RWPE2 (cell line): ENCODE results near the gene FAM131A.
A peak's percentile ranks its signal among the peaks of the same experiment; 100 is the strongest.

Experiments
- ATAC-seq: fragments of 200-7000 bp; cut with Tn5 transposase; 3 replicates; pipeline ENCODE4 v1.9.1; 2021; ENCODE audit warnings: low read depth
- DNase-seq: peaks from one replicate; pipeline ENCODE4 v3.0.0-alpha.2; 2020; ENCODE audit warnings: low spot score
- H3K27ac ChIP-seq: fragments of 450-650 bp; 2 replicates; pipeline ENCODE4 v1.5.1; 2017; ENCODE audit warnings: mild to moderate bottlenecking; ENCODE audit not compliant: poor library complexity, severe bottlenecking
- H3K27me3 ChIP-seq: fragments of 250-450 bp; sonication (Bioruptor Pico); 2 replicates; pipeline ENCODE4 v1.5.1; 2021; ENCODE audit warnings: mild to moderate bottlenecking, moderate library complexity; ENCODE audit not compliant: insufficient read depth, poor library complexity, severe bottlenecking
- H3K36me3 ChIP-seq: fragments of 250-450 bp; sonication (Bioruptor Pico); 2 replicates; pipeline ENCODE4 v1.5.1; 2020; ENCODE audit warnings: low read depth, mild to moderate bottlenecking, moderate library complexity
- H3K4me1 ChIP-seq: fragments of 250-450 bp; sonication (Bioruptor Pico); 2 replicates; pipeline ENCODE4 v1.5.1; 2021; ENCODE audit warnings: mild to moderate bottlenecking, moderate library complexity; ENCODE audit not compliant: insufficient read depth, poor library complexity, severe bottlenecking
- H3K4me3 ChIP-seq: fragments of 250-450 bp; sonication (Bioruptor Pico); 2 replicates; pipeline ENCODE4 v1.5.1; 2021; ENCODE audit warnings: mild to moderate bottlenecking, moderate library complexity; ENCODE audit not compliant: severe bottlenecking
- H3K9me3 ChIP-seq: fragments of 250-450 bp; sonication (Bioruptor Pico); 2 replicates; pipeline ENCODE4 v1.5.1; 2021; ENCODE audit warnings: mild to moderate bottlenecking, moderate library complexity; ENCODE audit not compliant: severe bottlenecking
- TF ChIP-seq, protein P1 (sequence below): fragments of 450-650 bp; IDR thresholded peaks from one replicate; pipeline ENCODE4 v1.5.1; 2017; ENCODE audit warnings: mild to moderate bottlenecking, moderate library complexity; ENCODE audit not compliant: poor library complexity, severe bottlenecking

FAM131A gene

DNA sequence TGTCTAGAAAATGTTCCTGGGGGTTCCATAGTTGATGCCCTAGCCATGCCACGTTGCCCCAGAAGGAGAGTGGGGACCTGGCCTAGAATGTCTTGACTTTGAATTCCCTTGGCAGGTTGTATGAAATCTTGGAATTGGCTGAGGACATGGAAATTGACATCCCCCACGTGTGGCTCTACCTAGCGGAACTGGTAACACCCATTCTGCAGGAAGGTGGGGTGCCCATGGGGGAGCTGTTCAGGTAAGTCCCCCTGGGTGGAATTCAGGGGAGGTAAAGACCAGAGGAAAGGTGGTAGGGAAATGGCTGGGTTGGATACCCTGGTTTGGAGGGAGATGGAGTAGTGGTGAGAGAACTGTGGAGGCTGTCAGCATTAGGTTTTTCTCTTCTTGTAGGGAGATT lies 8.9 kb upstream of the FAM131A start:
- H3K36me3 ChIP-seq = peaks cover 100% of the 10 kb centered on the region

DNA sequence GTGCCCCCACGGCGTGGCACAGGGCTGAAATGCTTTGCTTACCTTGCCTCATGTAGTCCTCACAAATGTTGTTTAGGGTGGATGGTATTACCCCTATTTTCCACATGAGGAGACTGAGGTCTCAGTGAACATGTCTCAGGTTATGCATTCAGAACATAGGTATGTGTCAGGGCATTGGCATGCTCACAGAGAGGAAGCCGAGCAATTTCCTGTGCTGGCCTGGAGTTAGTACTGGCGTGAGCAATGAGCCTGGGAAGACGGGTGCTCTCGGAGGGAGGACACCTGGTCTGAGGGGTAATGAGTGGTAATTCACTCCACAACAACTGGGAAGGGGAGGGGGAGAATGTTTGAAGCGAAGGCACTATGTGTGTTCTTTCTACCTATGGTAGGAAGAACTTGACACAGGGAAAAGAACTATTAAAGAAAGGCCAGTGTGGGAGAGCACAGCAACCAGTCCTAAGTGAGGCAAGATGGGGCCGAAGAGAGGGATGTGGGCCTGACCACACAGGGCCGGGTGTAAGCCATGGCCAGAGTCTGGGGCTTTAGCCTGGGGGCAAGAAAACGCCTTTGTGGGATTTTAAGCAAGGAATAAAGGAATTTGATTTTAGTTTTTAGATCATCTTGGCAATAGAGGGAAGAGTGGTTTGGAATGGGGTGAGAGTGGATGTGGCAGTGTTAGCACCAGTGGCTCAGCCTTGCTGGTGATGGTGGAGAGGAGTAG lies 4.9 kb upstream of the FAM131A start:
- TF ChIP-seq, protein P1, sequence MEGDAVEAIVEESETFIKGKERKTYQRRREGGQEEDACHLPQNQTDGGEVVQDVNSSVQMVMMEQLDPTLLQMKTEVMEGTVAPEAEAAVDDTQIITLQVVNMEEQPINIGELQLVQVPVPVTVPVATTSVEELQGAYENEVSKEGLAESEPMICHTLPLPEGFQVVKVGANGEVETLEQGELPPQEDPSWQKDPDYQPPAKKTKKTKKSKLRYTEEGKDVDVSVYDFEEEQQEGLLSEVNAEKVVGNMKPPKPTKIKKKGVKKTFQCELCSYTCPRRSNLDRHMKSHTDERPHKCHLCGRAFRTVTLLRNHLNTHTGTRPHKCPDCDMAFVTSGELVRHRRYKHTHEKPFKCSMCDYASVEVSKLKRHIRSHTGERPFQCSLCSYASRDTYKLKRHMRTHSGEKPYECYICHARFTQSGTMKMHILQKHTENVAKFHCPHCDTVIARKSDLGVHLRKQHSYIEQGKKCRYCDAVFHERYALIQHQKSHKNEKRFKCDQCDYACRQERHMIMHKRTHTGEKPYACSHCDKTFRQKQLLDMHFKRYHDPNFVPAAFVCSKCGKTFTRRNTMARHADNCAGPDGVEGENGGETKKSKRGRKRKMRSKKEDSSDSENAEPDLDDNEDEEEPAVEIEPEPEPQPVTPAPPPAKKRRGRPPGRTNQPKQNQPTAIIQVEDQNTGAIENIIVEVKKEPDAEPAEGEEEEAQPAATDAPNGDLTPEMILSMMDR = peak; percentile 11
- Histone ChIP-seq H3K4me1 (peaks cover 36% of the 10 kb centered on the region), H3K36me3 (peaks cover 86% of the 10 kb centered on the region), H3K27me3 (no peaks in the 10 kb centered on the region), H3K4me3 (no peak overlapping the region), H3K9me3 (no peaks in the 10 kb centered on the region), H3K27ac (peak overlapping the region; percentile 98)
- ATAC-seq (peak; percentile 81), DNase-seq (peak; percentile 86)

More for the DNA sequence above, 8.9 kb upstream of the FAM131A start:
- TF ChIP-seq, protein P1 = no peak
- H3K4me1 ChIP-seq = peaks cover 18% of the 10 kb centered on the region
- no peaks in the 10 kb centered on the region for H3K27me3 ChIP-seq
- H3K9me3 ChIP-seq = no peaks in the 10 kb centered on the region
- no peak overlapping the region for H3K4me3 ChIP-seq
- H3K27ac ChIP-seq = no peak overlapping the region
- DNase-seq (no peak), ATAC-seq (no peak)

DNA sequence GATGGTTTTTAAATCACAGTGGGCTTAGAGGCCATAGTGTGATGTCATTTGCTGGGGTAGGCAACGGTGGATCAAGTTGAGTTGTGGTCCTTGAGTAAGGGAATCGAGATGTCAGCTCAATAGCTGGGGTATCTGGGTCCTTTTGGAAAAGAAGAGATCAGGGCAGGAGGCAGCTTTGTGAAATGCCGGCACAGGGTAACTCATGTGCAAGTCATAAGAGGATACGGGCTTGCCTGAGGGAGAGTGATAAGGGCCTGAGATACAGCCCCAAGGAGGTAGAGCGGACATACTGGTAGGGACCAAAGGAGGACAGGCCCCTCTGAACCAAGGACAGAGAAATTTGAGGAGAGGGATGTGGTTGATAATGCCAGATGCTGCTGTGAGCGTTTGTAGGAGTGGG lies 4.2 kb upstream of the FAM131A start:
- DNase-seq (no peak), ATAC-seq (no peak)
- peak overlapping the region; percentile 98 for H3K27ac ChIP-seq
- peaks cover 38% of the 10 kb centered on the region for H3K4me1 ChIP-seq
- TF ChIP-seq, protein P1 = no peak
- H3K4me3 ChIP-seq = no peak overlapping the region
- no peaks in the 10 kb centered on the region for H3K27me3 ChIP-seq
- no peaks in the 10 kb centered on the region for H3K9me3 ChIP-seq
- peaks cover 80% of the 10 kb centered on the region for H3K36me3 ChIP-seq

DNA sequence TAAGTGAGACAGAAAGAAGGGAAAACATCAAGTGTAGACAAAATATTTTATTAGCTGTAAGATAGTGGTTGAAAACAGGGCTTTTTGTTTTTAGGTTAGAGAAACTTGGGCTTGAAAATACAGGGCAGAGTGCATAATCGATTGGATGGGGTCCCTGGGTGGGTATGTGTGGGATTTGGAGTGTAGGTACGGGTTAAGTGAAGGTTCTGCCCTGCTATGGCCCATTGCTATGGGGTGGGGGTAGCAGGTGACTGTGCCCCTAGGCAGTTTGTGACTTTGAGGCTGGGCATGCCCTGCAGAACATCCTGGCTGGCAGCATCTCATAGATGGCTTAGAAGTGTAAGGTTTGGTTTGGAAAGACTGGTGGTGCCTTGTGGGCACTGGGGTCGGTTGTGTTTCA lies 3.7 kb upstream of the FAM131A start:
- no peak for ATAC-seq
- H3K4me1 ChIP-seq = peaks cover 39% of the 10 kb centered on the region
- DNase-seq = no peak
- no peaks in the 10 kb centered on the region for H3K27me3 ChIP-seq
- H3K27ac ChIP-seq = peak overlapping the region; percentile 98
- TF ChIP-seq, protein P1 = no peak
- no peak overlapping the region for H3K4me3 ChIP-seq
- peaks cover 75% of the 10 kb centered on the region for H3K36me3 ChIP-seq
- H3K9me3 ChIP-seq = no peaks in the 10 kb centered on the region

DNA sequence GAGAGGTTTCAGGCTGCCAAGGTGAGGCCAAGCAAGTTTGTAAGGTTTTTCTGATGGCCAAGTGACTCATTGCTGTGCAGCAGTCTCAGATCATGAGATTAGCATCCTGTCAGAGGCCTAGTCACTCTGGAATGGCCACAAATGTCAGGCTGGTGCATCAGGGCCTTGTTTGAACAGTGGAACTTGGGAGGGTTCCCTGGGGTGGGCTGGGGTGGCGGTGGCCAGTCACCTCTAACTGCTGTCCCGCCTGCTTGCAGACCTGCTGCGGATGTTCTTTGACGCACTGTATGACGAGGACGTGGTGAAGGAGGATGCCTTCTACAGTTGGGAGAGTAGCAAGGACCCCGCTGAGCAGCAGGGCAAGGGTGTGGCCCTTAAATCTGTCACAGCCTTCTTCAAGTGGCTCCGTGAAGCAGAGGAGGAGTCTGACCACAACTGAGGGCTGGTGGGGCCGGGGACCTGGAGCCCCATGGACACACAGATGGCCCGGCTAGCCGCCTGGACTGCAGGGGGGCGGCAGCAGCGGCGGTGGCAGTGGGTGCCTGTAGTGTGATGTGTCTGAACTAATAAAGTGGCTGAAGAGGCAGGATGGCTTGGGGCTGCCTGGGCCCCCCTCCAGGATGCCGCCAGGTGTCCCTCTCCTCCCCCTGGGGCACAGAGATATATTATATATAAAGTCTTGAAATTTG lies 2.8 kb upstream of the FAM131A start:
- peak; percentile 15 for ATAC-seq
- peaks cover 65% of the 10 kb centered on the region for H3K36me3 ChIP-seq
- H3K27me3 ChIP-seq = no peaks in the 10 kb centered on the region
- no peak overlapping the region for H3K4me3 ChIP-seq
- TF ChIP-seq, protein P1 = no peak
- no peaks in the 10 kb centered on the region for H3K9me3 ChIP-seq
- DNase-seq = no peak
- H3K4me1 ChIP-seq = peaks cover 43% of the 10 kb centered on the region
- peak overlapping the region; percentile 98 for H3K27ac ChIP-seq
